ENCODE data around the gene MMP8.

Gene MMP8

GRCh38 chr11:102762361-102762767 lies 37.6 kb upstream of the MMP8 start:
- no peak for TF ChIP-seq CTCF (IDR thresholded peaks at IDR 0.05; ENCODE audit: low read depth, low read length)
- peak in 1 of 2 donors; percentile 41 for DNase-seq (ENCODE audit: low read depth in 2 of 2)
- no peak overlapping the region for H3K4me3 ChIP-seq (replicated peaks in 1 of 2; ENCODE audit: low read depth in 2 of 2, low read length in 2 of 2)

- DNase-seq (ENCODE audit: low read depth in 2 of 2), result peak; percentile 5 to 32
- TF ChIP-seq CTCF (IDR thresholded peaks at IDR 0.05; ENCODE audit: low read depth, low read length), result no peak
- no peak overlapping the region for H3K4me3 ChIP-seq (replicated peaks in 1 of 2; ENCODE audit: low read depth in 2 of 2, low read length in 2 of 2)
Observed at GRCh38 chr11:102761646-102762238, 37.0 kb upstream of the MMP8 start.

GRCh38 chr11:102760344-102761035 lies 35.7 kb upstream of the MMP8 start:
- no peak overlapping the region for H3K4me3 ChIP-seq (replicated peaks in 1 of 2; ENCODE audit: low read depth in 2 of 2, low read length in 2 of 2)
- no peak for TF ChIP-seq CTCF (IDR thresholded peaks at IDR 0.05; ENCODE audit: low read depth, low read length)
- DNase-seq (ENCODE audit: low read depth in 2 of 2), result peak; percentile 74 to 97

- no peak overlapping the region for H3K4me3 ChIP-seq (replicated peaks in 1 of 2; ENCODE audit: low read depth in 2 of 2, low read length in 2 of 2)
- no peak for TF ChIP-seq CTCF (IDR thresholded peaks at IDR 0.05; ENCODE audit: low read depth, low read length)
- peak; percentile 45 to 92 for DNase-seq (ENCODE audit: low read depth in 2 of 2)
Observed at GRCh38 chr11:102757823-102758549, 33.2 kb upstream of the MMP8 start.

GRCh38 chr11:102753267-102753666 lies 28.5 kb upstream of the MMP8 start:
- no peak for DNase-seq (ENCODE audit: low read depth in 2 of 2)
- H3K4me3 ChIP-seq (replicated peaks in 1 of 2; ENCODE audit: low read depth in 2 of 2, low read length in 2 of 2), result no peak overlapping the region
- no peak for TF ChIP-seq CTCF (IDR thresholded peaks at IDR 0.05; ENCODE audit: low read depth, low read length)

GRCh38 chr11:102751673-102752072 lies 26.9 kb upstream of the MMP8 start:
- H3K4me3 ChIP-seq (replicated peaks in 1 of 2; ENCODE audit: low read depth in 2 of 2, low read length in 2 of 2), result no peak overlapping the region
- no peak for DNase-seq (ENCODE audit: low read depth in 2 of 2)
- no peak for TF ChIP-seq CTCF (IDR thresholded peaks at IDR 0.05; ENCODE audit: low read depth, low read length)
